Stimulated activated naive CD8-positive, alpha-beta T cell treated with anti-CD3 and anti-CD28 coated beads, Interleukin-15, Interleukin-2, amounts not matched to agents 100 ng/mL and 50 ng/mL, for 24 hours (primary cell): ENCODE data around the gene LAMA5.

ENCODE experiments used
- H3K27ac Mint-ChIP-seq: one replicate; pipeline ENCODE4 v1.8.0; 2021; ENCODE audit warnings: mild to moderate bottlenecking, mixed read lengths
- H3K27me3 Mint-ChIP-seq: one replicate; pipeline ENCODE4 v1.8.0; 2021; ENCODE audit warnings: mixed read lengths
- H3K36me3 Mint-ChIP-seq: one replicate; pipeline ENCODE4 v1.8.0; 2021; ENCODE audit warnings: low read depth, mixed read lengths
- H3K4me1 Mint-ChIP-seq: one replicate; pipeline ENCODE4 v1.8.0; 2021; ENCODE audit warnings: low read depth, mixed read lengths
- H3K4me3 Mint-ChIP-seq: one replicate; pipeline ENCODE4 v1.8.0; 2021; ENCODE audit warnings: mild to moderate bottlenecking, mixed read lengths
- H3K9me3 Mint-ChIP-seq: one replicate; pipeline ENCODE4 v1.8.0; 2021; ENCODE audit warnings: mixed read lengths

Gene LAMA5

GRCh38 chr20:62370807-62371587 lies 3.9 kb upstream of the LAMA5 start:
- H3K9me3 Mint-ChIP-seq: no peaks in the 10 kb centered on the region
- H3K4me1 Mint-ChIP-seq: peaks cover 13% of the 10 kb centered on the region
- no peaks in the 10 kb centered on the region for H3K36me3 Mint-ChIP-seq
- H3K27me3 Mint-ChIP-seq: peaks cover 14% of the 10 kb centered on the region
- no peak overlapping the region for H3K4me3 Mint-ChIP-seq
- H3K27ac Mint-ChIP-seq: no peak overlapping the region

DNA sequence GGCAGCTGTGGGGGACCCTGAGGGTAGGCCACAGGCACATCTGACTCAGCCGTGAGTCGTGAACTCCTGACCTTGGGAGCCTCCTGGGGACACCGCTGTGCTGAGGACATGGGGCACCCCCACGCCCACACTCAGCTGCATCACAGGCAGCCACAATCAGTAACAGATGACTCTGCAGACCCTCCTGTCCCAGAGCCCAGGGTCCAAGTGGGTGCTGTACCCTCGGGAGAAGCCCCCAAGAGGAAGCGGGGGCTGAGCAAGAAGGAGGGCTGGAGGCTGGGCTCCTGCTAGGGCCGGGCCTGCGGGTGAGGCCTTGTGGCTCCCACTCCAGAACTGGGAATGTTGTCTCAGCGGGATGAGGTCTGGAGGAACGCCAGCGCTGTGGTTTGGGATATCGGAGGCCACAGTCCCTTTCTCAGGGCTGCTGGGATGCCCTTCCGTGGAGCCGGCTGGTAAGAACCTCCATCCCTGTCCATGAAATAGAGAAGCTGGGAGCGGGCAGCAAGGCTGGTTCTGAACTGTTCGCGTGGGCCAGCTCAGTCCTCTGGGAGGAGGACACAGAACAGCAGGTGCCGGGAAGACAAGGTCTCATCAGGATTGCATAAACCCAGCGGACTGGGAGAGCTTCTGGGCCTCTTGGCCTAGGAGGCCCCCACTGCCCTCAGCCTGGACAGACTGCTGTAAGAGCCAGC lies 3.1 kb upstream of the LAMA5 start:
- Mint-ChIP-seq H3K4me3 (no peak overlapping the region), H3K4me1 (peaks cover 13% of the 10 kb centered on the region), H3K27ac (no peak overlapping the region), H3K9me3 (no peaks in the 10 kb centered on the region), H3K36me3 (no peaks in the 10 kb centered on the region), H3K27me3 (peaks cover 15% of the 10 kb centered on the region)

- peaks cover 18% of the 10 kb centered on the region for H3K27me3 Mint-ChIP-seq
- H3K36me3 Mint-ChIP-seq: no peaks in the 10 kb centered on the region
- H3K9me3 Mint-ChIP-seq: no peaks in the 10 kb centered on the region
- no peak overlapping the region for H3K27ac Mint-ChIP-seq
- no peak overlapping the region for H3K4me3 Mint-ChIP-seq
- H3K4me1 Mint-ChIP-seq: peaks cover 13% of the 10 kb centered on the region
These were observed 2.7 kb upstream of the LAMA5 start for GRCh38 chr20:62369815-62370114.

- Mint-ChIP-seq H3K9me3 (no peaks in the 10 kb centered on the region), H3K4me3 (no peak overlapping the region), H3K27me3 (peaks cover 18% of the 10 kb centered on the region), H3K27ac (no peak overlapping the region), H3K4me1 (peaks cover 13% of the 10 kb centered on the region), H3K36me3 (no peaks in the 10 kb centered on the region)
These were observed 2.1 kb upstream of the LAMA5 start for GRCh38 chr20:62368976-62369814.

DNA sequence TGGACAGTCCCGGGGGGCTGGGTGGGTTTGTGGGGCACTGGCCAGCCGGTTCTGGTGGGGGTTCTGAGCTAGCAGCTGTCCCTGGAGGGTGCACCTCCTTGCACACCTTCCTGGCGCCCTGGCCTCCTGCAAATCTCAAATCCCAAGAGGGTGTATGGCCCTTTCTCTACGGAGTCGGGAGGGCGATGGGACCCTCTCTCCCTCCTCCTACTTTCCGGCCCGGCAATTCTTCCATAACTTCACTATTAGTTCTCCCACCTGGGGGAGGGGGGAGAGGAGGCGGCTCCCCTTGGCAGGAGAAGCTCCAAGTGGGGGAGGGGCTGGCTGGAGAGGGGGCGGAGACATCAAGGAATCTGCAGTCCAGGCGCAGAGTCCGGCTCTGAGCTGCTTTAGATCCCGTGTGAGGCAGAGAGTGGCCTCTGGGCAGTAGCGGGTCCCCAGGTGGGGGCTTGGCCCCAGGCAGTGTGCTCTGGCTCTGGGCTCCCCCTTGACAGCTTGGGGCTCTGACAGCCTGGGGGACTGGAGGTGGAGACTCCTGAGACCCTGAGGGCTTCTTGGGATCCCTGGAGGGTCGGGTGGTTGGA lies 1.4 kb upstream of the LAMA5 start:
- H3K9me3 Mint-ChIP-seq: no peaks in the 10 kb centered on the region
- H3K36me3 Mint-ChIP-seq: no peaks in the 10 kb centered on the region
- H3K4me1 Mint-ChIP-seq: peaks cover 13% of the 10 kb centered on the region
- peaks cover 18% of the 10 kb centered on the region for H3K27me3 Mint-ChIP-seq
- no peak overlapping the region for H3K4me3 Mint-ChIP-seq
- no peak overlapping the region for H3K27ac Mint-ChIP-seq

DNA sequence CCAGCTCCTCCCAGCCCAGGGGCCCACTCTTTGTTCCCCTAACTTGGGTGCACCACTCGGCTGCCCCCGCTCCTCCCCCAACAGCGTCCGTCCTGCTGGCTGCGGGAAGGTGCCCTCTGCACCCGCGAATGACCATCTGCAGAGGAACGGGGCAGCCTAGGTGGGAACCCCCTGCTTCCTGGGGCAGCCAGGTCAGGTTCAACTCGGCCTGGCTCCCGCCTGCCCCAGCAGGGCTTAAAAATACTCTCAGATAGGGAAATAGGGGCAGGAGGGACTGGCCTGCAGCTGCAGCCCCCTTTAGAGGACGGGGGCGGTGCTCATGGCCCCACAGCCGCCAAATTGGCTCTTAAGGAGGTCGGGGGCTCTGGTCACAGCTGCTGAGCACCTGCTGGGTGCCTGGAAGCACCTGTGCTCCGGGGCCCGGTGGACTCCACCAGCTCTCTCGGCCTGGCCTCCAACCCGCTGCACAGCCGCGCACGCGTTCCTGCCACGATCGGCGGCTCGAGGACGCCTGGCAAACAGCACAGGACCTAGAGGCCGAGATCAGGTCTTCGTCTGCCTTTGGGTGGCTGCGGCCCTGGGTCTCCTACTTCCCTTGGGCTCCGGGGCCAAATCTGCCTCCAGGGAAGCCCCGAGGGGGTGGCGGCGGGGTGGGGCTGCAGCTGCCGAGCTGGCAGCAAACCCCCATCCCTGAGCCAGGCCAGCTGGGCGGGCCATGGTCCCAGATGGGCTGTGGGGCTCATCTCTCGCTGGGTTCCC lies 700 bp upstream of the LAMA5 start:
- H3K27me3 Mint-ChIP-seq: peaks cover 14% of the 10 kb centered on the region
- no peak overlapping the region for H3K27ac Mint-ChIP-seq
- no peaks in the 10 kb centered on the region for H3K36me3 Mint-ChIP-seq
- H3K4me1 Mint-ChIP-seq: peaks cover 13% of the 10 kb centered on the region
- no peaks in the 10 kb centered on the region for H3K9me3 Mint-ChIP-seq
- H3K4me3 Mint-ChIP-seq: no peak overlapping the region

DNA sequence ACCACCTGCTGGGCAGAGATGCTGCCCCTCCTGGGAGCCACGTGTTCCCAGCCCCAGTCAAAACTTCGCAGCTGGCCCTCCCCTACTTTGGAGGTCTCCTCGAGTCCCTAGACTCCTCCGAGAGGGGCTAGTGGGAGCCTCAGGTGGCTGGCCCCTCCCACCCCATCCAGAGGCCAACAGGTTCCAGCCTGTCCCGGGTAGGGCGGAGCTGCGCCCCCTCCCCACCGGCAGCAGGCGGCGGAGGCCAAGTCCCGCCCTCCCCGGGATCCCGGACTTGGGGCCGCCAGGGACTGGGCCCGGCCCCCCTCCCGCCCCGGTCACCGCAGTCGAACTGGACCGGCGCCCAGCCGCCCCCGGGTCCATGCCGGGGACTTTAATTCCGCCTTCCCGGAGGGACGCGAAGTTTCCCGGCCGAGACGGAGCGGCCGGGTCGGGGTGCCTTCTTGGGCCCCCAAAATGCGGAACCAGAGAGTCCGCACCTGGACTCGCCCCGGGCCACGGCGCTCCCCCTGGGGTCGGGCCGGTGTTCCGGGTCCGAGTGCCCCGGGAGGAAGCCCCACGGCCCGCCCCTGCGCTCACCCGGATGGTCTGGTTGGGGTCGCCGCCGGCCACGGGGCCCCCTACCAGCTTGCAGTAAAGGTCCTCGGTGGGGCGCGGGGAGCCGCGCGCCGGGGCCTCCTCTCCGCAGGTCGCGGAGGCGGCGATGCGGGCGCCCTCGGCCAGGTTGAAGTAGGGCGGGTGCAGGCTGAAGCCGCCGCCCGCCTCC lies 559 bp downstream of the LAMA5 start:
- Mint-ChIP-seq H3K27ac (no peak overlapping the region), H3K4me3 (no peak overlapping the region), H3K36me3 (no peaks in the 10 kb centered on the region), H3K27me3 (peaks cover 12% of the 10 kb centered on the region), H3K4me1 (peaks cover 13% of the 10 kb centered on the region), H3K9me3 (no peaks in the 10 kb centered on the region)

DNA sequence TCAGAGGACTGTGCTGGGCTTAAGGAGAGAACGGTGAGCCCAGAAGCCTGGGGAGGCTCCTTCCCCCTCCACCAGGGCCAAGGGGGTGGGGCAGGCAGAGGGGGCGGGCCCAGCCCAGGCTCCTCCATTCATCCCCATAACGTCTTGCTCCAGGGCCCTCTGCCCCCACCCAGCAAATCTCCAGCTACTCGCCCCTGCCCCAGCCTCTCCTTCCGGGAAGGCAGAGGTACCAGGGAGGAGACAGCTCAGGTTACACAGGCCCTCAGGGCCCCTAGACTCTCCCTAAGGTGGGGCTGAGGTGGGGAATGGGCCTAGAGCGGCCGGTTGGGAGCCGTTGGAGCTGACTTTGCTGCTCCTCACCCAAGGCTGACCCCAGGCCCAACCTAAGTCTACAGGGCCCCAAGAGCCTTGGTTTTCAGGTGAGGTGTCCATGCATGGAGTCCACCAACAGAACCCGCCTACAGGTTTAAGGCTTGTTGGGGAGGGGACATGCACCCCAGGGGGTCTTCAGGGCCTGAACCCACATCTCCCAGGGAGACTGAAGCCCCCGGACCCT lies 1.2 kb downstream of the LAMA5 start:
- H3K27me3 Mint-ChIP-seq: peaks cover 12% of the 10 kb centered on the region
- H3K4me1 Mint-ChIP-seq: peaks cover 13% of the 10 kb centered on the region
- H3K9me3 Mint-ChIP-seq: no peaks in the 10 kb centered on the region
- no peak overlapping the region for H3K27ac Mint-ChIP-seq
- H3K36me3 Mint-ChIP-seq: no peaks in the 10 kb centered on the region
- H3K4me3 Mint-ChIP-seq: no peak overlapping the region

- H3K4me3 Mint-ChIP-seq: peak overlapping the region; percentile 41
- H3K36me3 Mint-ChIP-seq: no peaks in the 10 kb centered on the region
- H3K9me3 Mint-ChIP-seq: no peaks in the 10 kb centered on the region
- peaks cover 12% of the 10 kb centered on the region for H3K27me3 Mint-ChIP-seq
- H3K27ac Mint-ChIP-seq: no peak overlapping the region
- peaks cover 13% of the 10 kb centered on the region for H3K4me1 Mint-ChIP-seq
These were observed 2.0 kb downstream of the LAMA5 start for GRCh38 chr20:62364911-62365736.

GRCh38 chr20:62363920-62364851 lies 2.9 kb downstream of the LAMA5 start:
- Mint-ChIP-seq H3K27me3 (peaks cover 9% of the 10 kb centered on the region), H3K4me3 (no peak overlapping the region), H3K27ac (no peak overlapping the region), H3K4me1 (peaks cover 9% of the 10 kb centered on the region), H3K36me3 (no peaks in the 10 kb centered on the region), H3K9me3 (no peaks in the 10 kb centered on the region)

DNA sequence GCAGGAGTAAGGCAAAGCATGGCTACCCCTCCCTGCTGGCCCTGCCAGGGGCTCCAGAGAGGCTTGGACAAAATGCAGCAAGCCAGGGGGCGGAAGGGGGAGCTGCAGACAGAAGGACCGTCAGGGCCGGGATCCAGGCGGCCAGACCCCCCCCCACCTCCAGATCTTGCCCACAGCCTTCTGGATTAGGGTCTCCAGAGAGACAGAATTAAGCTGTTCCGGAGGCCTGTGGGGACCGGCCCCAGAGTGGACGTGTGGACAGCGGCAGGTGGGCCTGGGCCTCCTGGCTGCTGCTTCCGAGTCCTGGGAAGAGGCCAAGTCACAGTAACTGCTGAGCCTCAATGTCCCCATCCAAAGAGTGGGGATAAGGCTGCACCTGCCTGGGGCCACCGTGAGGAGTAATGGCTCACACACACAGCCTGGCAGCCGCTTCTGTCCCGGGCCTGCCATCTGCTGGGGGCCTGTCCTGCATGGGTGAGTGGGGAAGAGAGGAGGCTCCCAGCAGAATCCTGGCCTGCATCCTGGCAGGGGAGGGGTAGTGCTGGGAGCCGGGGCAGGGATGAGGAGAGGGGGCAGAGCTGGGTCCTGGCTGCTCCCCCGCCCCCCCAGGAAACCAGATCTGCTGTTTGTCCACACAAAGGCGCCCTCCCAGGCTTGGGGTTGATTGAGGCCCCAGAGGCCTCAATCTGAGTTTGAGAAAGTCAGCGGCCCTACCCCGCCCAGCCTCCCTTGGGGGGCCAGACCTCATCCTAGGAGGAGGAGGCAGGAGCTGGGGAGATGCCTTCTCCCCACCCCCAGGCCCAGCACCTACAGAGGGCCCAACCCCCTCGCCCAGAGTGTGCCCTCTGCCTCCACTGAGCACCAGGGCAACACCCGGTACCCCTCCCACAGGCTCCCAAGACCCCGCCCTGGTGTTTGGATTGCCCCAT lies 3.9 kb downstream of the LAMA5 start:
- no peak overlapping the region for H3K27ac Mint-ChIP-seq
- peaks cover 5% of the 10 kb centered on the region for H3K27me3 Mint-ChIP-seq
- no peaks in the 10 kb centered on the region for H3K9me3 Mint-ChIP-seq
- peaks cover 3% of the 10 kb centered on the region for H3K4me1 Mint-ChIP-seq
- no peaks in the 10 kb centered on the region for H3K36me3 Mint-ChIP-seq
- H3K4me3 Mint-ChIP-seq: no peak overlapping the region
